Heart left ventricle (tissue), 13 donors: Measurements from ENCODE around the gene RRP1.
"Not testable (repeated sequence)": the region's sequence is repeated elsewhere in the genome, so short reads cannot be mapped to it uniquely, and the experiment has no call there.

Source experiments
- CTCF ChIP-seq, 12 donors: fragments of 200-600 bp; sonication (generic) in 4 of 12; IDR thresholded peaks; one replicate each; pipeline versions ENCODE4 v1.5.0 to v1.8.0; 2018 to 2022; ENCODE audit warnings: antibody characterized with exemption in 12 of 12, mild to moderate bottlenecking in 5 of 12
- POLR2A ChIP-seq, 2 donors: fragments of 450-650 bp; IDR thresholded peaks; one replicate each; pipeline ENCODE4 v1.6.1; 2017; ENCODE audit warnings: antibody characterized with exemption in 2 of 2, mild to moderate bottlenecking in 2 of 2, moderate library complexity in 2 of 2
- donor health status: ischemic (EF 13 %, LVEDD 7.1; RV severe dilation, severe dysfunction).
- donor health status: DM: no; HTN: yes; CAD: no.
- donor health status: DM: no; HTN: no; CAD: no.
- donor health status: ischemic (EF 25% LVEDD 6.9; RV normal size, moderate dysfunction).
- donor health status: ischemic (EF 25% LVEDD 5.7; RV mildly dilated, moderate dysfunction).
- donor health status: ischemic (EF 35%, LVEDD 5.7; RV mildly dilated, moderate dysfunction).
- donor health status: nonischemic (EF 11% LVEDD 7.7; RV severe dilation, severe dysfunction).
- donor health status: DM: yes; HTN: yes; CAD: no.
- donor health status: PGD.
- donor health status: ischemic (EF 29% LVEDD 5.4; RV normal size, mild dysfunction).
- donor health status: nonischemic (EF 23%, LVEDD 6.1; RV moderate dilation, normal function).

- TF ChIP-seq POLR2A, CTCF (IDR thresholded peaks at IDR 0.05): not testable (repeated sequence)
Observed at GRCh38 chr21:43844906-43845305, 55.5 kb downstream of the RRP1 start.
